Raji (cell line): ENCODE data around the gene OLIG3.

Experiments
- POLR2A ChIP-seq: IDR thresholded peaks from 2 replicates; pipeline ENCODE4 v1.6.1; 2011; ENCODE audit warnings: low read depth, low read length, control low read depth; ENCODE audit not compliant: insufficient read depth

The OLIG3 gene

DNA sequence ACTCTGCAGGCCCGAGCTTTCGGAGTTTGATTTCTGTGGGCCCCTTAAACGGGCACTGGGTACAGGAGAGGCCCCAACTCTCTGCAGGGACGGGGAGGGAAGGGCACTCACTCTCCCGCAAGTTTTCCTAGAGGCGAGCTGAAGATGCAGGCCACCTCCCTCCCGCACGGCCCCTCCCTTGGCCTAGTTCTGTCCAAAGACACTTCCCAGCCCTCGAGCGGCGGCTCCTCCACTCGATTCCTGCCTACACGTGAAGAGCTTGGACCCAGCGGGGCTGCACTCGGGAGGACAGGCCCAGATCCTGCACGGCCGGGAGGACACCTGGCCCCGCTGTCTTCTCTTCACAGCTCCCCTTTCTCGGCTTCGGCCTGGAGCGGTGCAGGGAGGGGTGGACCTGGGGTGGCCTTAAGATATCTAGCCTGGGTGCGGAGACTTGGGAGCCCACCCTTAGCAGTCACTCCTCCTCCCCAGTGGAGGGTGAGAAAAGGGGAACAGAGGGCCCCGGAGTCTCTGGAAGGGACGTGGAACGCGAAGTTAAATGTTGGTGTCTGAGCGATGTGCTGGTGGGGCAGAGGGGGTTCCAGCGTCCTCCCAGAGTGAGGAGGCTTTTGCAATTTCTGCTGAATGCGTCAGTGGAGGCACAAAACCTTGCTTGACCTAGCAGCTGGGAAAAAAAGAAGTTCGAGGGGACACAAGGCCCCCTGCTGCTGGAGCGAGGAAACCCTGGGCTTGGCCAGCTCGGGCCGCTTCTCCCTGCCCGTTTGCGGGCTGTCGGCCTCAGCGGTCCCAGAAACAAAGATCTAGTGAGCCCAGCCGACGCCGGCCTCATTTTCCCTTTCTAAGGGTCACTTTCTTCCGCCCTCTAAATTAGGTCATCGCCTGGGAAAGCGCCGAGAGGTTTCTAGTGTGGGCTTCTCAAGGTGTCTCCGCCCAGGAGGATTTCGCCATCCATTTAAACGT is 4.9 kb downstream of the OLIG3 start:
- no peak for TF ChIP-seq POLR2A

DNA sequence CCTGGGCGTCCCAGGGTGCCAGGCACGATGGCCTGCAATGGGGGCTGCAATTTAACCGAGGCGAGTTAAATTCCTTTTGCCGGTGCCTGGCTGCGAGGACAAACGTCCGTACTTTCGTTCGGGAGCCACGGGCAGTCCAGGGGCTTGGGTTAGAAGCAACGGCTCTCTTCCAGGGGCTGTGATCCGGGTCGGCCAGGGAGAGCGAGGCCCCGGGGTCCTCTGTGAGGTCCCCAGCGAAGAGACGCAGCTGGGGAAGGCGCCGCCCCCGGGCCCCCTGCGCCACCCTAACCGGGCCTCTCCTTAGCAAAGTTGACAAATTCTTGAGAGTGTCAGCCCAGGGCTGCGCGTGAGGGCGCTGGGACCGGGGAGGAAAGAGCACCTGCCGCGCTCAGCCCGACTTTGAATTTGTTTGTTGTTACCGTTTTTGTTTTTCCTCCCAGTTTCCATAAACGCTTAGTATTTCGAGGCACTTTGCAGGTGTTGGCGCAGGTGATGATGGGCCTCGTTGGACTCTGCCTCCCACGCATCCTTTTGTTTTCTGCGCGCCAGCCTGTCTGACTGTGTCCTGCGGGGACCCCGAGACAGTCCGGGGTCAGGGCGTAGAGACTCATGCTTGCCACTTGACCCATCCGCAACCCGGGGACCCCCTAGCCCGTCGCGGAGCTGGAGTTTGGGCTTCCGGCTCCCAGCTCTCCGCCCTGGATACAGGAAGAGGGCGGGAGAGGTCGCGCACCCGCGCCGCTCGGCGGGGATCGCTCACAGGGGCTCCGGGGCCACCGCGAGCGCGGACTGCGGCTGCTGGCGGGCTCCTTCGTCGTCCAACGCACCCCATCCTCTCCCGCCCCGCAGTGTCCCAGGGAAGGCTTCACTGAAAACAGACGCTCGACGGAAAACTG is 5.8 kb downstream of the OLIG3 start:
- TF ChIP-seq POLR2A, result no peak

GRCh38 chr6:137487869-137488149 is 6.4 kb downstream of the OLIG3 start:
- no peak for TF ChIP-seq POLR2A

GRCh38 chr6:137487181-137487868 is 6.9 kb downstream of the OLIG3 start:
- no peak for TF ChIP-seq POLR2A

- TF ChIP-seq POLR2A, result no peak
These were observed 7.8 kb downstream of the OLIG3 start for GRCh38 chr6:137486416-137486815.

GRCh38 chr6:137480431-137480830 is 13.8 kb downstream of the OLIG3 start:
- no peak for TF ChIP-seq POLR2A

- no peak for TF ChIP-seq POLR2A
These were observed 19.1 kb downstream of the OLIG3 start for GRCh38 chr6:137475103-137475502.

DNA sequence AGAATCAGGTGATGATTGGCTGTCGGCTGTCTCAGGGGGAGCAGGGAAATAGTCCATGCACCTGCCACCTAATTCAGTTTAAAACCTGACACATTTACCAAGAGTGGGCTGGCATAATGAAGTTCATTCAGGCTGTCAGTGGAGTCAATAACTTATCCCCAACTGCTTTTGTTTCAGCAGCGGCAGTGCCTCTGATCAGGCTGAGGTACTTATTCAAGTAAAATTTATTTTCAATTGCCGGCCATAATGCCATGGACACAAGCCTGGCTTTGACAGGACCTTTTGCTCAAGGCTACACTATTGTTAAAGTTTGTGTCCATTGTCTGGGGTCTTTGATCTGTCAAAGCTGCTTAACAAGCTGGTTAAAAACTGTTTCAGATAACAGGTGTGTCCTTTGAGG is 20.6 kb downstream of the OLIG3 start:
- no peak for TF ChIP-seq POLR2A

DNA sequence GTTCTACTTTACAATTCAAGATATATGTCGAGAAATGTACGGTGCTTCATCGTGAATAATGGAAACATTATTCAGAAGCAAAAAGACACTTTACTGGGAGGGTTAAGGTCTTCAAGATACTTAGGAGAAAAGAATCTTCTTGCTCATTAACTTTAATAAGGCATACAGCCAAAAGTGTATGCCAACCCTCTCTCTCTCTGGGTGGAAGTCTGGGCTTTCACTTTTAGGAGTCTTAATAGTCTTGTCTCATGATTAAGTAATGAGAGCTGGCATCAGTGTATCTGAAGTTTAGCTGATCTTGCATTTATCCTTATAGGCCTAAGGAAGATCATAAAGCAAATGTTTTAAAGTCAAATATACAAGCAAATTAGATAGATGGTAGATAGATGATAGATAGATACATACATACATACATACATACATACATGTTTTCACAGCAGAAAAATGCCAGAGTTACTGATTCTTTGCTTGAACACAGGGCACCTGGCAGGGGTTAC is 21.5 kb downstream of the OLIG3 start:
- no peak for TF ChIP-seq POLR2A

DNA sequence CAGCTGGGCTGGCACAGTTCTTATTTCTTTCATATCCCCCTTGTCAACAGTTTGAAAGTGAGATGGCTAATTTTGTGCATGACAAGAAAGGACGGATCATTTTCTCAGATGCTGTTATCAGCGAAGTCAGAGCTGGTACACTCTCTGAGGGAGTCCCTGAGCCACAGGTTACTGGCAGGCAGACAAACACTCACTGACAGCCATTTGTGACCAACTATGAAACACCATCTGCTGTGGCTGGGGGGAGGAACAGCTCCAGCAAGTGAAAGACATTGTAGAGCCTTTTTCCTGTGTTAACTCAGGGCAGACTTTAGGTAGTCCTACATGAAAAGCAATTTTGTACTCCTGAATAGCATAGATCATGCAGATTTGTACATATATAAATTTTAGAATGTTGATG is 22.2 kb downstream of the OLIG3 start:
- no peak for TF ChIP-seq POLR2A

- no peak for TF ChIP-seq POLR2A
These were observed 22.7 kb downstream of the OLIG3 start for GRCh38 chr6:137471497-137471896.

GRCh38 chr6:137467211-137467610 is 27.0 kb downstream of the OLIG3 start:
- no peak for TF ChIP-seq POLR2A

DNA sequence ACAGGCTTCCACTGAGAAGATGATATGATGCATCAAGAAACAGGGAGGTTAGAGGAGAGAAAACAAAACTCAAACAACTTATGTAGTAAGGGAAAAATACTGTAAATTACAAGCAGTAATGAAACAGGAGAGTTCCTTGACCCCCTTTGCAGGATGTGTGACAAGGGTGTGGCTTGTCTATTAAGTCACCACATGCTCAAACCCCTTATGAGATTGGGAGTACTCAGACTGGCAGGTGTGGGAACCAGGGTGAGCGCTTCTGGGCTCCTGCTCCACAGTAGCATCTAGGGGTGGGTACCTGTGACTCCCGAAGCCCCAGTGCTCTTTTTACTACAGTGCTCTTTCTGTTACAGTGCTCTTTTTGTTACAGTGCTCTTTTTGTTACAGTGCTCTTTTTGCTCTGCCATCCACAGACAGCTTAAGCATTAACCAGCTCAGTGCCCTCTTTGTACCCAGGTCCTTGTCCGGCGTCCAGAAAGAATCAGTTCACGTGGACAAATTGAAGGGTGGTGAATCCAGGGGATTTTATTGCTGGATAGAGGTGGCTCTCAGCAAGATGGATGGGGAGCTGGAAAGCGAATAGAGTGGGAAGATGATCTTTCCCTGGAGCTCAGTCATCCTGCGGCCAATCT is 28.7 kb downstream of the OLIG3 start:
- no peak for TF ChIP-seq POLR2A

DNA sequence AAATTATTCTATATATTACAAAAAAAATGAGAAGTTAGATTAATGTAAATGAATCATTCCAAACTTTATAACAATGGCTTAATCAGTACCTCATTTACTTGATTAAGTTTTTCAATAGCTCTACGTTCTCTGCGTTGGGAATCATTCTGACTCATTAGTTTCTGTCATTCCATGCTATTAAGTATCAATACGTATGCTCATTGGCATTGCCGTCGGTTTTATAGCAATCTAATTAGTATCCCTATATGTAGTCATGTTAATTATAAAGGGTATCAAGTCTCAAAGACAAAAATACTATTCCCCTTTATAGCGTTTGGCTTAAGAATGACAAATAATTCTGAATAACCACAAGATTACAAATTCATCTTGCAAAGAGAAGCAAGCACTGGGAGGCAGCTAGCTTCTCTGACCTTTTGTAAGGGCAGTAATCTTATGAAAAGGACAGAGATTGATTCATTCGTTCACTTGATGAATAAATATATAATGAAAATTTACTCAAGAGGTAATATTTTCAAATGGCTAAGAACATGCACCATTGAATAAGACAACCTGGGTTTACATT is 41.8 kb downstream of the OLIG3 start:
- no peak for TF ChIP-seq POLR2A
